Panc1 (cell line): ENCODE results near the gene THADA.

ENCODE experiments used
- POLR2AphosphoS5 ChIP-seq: IDR thresholded peaks from 2 replicates; pipeline ENCODE4 v1.6.1; 2012; ENCODE audit warnings: mild to moderate bottlenecking, low read depth, low read length, moderate library complexity
- SIN3A ChIP-seq: IDR thresholded peaks from 2 replicates; pipeline ENCODE4 v1.6.1; 2012; ENCODE audit warnings: low read depth, mild to moderate bottlenecking, low read length, moderate library complexity, borderline replicate concordance; ENCODE audit not compliant: insufficient read depth
- TF ChIP-seq, protein P1 (sequence below): fragments of 450-650 bp; IDR thresholded peaks from 2 replicates; pipeline ENCODE4 v1.5.1; 2017; ENCODE audit warnings: mild to moderate bottlenecking
- TF ChIP-seq, protein P2 (sequence below), 2 experiments: IDR thresholded peaks; 2 replicates each; pipeline ENCODE4 v1.6.1; 2011 to 2012; ENCODE audit warnings: low read depth in 2 of 2, control low read depth in 1 of 2, low read length in 1 of 2, mild to moderate bottlenecking in 1 of 2, moderate library complexity in 1 of 2; ENCODE audit not compliant: insufficient read depth in 1 of 2

DNA sequence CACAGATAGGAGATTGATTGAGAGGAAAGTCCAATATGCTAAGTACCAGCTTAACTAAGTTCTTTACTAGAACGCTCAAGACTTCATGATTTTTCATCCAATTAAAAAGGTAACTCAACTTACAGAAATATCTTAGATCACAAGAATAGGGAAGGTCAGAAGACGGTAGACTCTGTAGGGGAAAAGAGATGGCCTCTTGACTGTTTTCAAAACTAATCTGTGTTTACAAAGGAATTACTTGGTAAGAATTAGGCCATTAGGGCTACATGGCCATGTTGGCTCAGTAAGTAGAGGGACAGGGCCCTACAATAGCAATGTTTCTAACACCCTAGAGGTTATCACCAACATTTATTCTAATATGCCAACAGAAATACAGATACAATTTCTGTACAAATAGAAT, 196.7 kb downstream of the THADA start:
- TF ChIP-seq, protein P1, sequence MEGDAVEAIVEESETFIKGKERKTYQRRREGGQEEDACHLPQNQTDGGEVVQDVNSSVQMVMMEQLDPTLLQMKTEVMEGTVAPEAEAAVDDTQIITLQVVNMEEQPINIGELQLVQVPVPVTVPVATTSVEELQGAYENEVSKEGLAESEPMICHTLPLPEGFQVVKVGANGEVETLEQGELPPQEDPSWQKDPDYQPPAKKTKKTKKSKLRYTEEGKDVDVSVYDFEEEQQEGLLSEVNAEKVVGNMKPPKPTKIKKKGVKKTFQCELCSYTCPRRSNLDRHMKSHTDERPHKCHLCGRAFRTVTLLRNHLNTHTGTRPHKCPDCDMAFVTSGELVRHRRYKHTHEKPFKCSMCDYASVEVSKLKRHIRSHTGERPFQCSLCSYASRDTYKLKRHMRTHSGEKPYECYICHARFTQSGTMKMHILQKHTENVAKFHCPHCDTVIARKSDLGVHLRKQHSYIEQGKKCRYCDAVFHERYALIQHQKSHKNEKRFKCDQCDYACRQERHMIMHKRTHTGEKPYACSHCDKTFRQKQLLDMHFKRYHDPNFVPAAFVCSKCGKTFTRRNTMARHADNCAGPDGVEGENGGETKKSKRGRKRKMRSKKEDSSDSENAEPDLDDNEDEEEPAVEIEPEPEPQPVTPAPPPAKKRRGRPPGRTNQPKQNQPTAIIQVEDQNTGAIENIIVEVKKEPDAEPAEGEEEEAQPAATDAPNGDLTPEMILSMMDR, result no peak
- TF ChIP-seq, protein P2, sequence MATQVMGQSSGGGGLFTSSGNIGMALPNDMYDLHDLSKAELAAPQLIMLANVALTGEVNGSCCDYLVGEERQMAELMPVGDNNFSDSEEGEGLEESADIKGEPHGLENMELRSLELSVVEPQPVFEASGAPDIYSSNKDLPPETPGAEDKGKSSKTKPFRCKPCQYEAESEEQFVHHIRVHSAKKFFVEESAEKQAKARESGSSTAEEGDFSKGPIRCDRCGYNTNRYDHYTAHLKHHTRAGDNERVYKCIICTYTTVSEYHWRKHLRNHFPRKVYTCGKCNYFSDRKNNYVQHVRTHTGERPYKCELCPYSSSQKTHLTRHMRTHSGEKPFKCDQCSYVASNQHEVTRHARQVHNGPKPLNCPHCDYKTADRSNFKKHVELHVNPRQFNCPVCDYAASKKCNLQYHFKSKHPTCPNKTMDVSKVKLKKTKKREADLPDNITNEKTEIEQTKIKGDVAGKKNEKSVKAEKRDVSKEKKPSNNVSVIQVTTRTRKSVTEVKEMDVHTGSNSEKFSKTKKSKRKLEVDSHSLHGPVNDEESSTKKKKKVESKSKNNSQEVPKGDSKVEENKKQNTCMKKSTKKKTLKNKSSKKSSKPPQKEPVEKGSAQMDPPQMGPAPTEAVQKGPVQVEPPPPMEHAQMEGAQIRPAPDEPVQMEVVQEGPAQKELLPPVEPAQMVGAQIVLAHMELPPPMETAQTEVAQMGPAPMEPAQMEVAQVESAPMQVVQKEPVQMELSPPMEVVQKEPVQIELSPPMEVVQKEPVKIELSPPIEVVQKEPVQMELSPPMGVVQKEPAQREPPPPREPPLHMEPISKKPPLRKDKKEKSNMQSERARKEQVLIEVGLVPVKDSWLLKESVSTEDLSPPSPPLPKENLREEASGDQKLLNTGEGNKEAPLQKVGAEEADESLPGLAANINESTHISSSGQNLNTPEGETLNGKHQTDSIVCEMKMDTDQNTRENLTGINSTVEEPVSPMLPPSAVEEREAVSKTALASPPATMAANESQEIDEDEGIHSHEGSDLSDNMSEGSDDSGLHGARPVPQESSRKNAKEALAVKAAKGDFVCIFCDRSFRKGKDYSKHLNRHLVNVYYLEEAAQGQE (IDR thresholded peaks at IDR 0.05; ENCODE audit: insufficient read depth in 1 of 2, low read depth in 2 of 2, low read length in 1 of 2), result no peak
- TF ChIP-seq POLR2AphosphoS5 (no peak), SIN3A (no peak)
